PFSK-1 (cell line): ENCODE data around the gene PKD1L1.

Experiments used
- POLR2AphosphoS5 ChIP-seq: IDR thresholded peaks from 2 replicates; pipeline ENCODE4 v1.6.1; 2012; ENCODE audit warnings: low read depth, mild to moderate bottlenecking, control low read depth, low read length, moderate library complexity
- SIN3A ChIP-seq: IDR thresholded peaks from 2 replicates; pipeline ENCODE4 v1.6.1; 2012; ENCODE audit warnings: mild to moderate bottlenecking, low read length, moderate library complexity, borderline replicate concordance; ENCODE audit not compliant: insufficient read depth
- TF ChIP-seq, protein P1 (sequence below), 2 experiments: IDR thresholded peaks; 2 replicates each; pipeline versions ENCODE4 v1.6.1 to v1.8.0; 2011 to 2012; ENCODE audit warnings: low read depth in 2 of 2, low read length in 2 of 2, control low read depth in 1 of 2, inconsistent platforms in 1 of 2, mild to moderate bottlenecking in 1 of 2, moderate library complexity in 1 of 2; ENCODE audit not compliant: insufficient read depth in 1 of 2

DNA sequence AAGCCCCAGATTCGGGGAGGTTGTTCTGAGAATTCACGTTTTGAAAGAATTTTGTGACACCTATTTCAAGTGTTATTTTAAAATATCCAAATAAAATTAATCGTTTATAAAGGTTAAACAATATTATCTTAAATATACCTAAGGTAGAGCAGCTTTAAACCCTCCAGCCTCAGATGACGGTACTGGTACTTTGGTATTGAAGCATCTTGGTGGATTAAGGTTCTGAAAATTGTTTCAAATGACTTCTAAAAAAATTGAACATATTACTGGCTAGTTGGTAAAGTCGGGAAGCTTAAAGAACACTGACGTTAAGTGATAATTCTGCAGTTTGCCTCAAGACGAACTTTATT is 31.5 kb upstream of the PKD1L1 start:
- no peak for TF ChIP-seq SIN3A
- TF ChIP-seq POLR2AphosphoS5, result no peak
- TF ChIP-seq, protein P1, sequence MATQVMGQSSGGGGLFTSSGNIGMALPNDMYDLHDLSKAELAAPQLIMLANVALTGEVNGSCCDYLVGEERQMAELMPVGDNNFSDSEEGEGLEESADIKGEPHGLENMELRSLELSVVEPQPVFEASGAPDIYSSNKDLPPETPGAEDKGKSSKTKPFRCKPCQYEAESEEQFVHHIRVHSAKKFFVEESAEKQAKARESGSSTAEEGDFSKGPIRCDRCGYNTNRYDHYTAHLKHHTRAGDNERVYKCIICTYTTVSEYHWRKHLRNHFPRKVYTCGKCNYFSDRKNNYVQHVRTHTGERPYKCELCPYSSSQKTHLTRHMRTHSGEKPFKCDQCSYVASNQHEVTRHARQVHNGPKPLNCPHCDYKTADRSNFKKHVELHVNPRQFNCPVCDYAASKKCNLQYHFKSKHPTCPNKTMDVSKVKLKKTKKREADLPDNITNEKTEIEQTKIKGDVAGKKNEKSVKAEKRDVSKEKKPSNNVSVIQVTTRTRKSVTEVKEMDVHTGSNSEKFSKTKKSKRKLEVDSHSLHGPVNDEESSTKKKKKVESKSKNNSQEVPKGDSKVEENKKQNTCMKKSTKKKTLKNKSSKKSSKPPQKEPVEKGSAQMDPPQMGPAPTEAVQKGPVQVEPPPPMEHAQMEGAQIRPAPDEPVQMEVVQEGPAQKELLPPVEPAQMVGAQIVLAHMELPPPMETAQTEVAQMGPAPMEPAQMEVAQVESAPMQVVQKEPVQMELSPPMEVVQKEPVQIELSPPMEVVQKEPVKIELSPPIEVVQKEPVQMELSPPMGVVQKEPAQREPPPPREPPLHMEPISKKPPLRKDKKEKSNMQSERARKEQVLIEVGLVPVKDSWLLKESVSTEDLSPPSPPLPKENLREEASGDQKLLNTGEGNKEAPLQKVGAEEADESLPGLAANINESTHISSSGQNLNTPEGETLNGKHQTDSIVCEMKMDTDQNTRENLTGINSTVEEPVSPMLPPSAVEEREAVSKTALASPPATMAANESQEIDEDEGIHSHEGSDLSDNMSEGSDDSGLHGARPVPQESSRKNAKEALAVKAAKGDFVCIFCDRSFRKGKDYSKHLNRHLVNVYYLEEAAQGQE (IDR thresholded peaks at IDR 0.05; ENCODE audit: insufficient read depth in 1 of 2, low read depth in 2 of 2, low read length in 2 of 2), result no peak
